ENCODE measurements around the gene IL19. TPM values are rescaled to one million over a fixed set of nuclear protein-coding genes. Genes with fewer than 3 reads are reported as not detected.
"Not testable (repeated sequence)": the region's sequence is repeated elsewhere in the genome, so short reads cannot be mapped to it uniquely, and the experiment has no call there.

Gene IL19
- polyA plus RNA-seq, 4 donors = 0.39 to 0.82 (median 0.60) TPM

DNA sequence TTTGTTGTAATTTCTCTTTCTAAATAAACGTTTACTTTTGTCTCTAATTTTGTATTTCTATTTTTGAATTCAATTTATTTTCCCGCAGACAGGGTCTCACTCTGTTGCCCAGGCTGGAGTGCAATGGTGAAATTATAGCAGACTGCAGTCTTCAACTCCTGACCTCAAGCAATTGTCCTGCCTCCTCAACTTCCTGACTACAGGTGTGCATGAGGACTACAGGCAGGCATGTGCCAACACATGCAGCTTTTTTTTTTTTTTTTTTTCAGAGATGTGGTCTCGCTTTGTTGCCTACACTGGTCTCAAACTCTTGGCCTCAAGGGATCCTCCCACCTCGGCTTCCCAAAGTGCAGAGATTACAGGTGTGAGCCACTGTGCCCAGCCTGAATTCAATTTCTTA is 58.2 kb downstream of the IL19 start:
- DNase-seq (ENCODE audit: low read depth in 4 of 4, low spot score in 3 of 4) = no peak

DNA sequence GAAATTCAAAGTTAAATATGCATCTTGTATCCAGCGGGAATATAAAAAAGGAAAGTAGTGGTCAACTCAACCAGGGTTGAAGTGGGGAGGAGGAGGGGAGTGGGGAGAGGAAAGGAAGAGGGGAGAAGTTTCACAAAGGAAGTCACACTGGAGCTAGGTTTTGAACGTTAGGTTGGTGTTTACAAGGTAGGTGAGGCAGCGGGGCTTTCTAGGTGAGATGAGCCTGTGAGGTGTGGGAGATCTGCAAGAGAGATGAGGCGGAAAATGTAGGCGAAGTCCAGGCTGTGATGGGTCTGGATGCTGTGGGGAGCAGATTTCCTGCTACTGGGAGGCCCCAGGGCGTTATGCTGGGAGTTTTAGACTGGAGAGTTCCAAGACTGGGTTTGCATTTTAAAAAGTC is 58.7 kb downstream of the IL19 start:
- DNase-seq (ENCODE audit: low read depth in 4 of 4, low spot score in 3 of 4) = no peak

DNA sequence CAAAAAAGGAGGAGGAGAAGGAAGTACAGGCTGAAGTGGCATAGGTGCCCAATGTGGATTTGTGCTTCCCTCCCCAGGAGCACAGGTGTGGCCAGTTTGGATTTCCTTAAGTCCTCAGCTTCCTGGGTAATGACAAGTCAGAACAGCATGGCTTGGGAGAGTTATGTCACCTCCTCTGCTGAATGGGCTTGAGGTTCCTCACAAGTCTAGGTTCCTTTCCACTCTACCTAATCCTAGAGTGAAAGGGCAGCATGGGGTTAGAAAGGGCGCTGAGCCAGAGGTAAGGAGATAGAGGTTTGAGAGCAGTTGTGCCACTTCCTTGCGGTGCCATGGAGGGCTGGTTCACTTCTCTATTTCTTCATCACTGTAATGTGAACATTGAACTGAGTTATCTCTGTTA is 59.3 kb downstream of the IL19 start:
- DNase-seq (ENCODE audit: low read depth in 4 of 4, low spot score in 3 of 4) = no peak

DNA sequence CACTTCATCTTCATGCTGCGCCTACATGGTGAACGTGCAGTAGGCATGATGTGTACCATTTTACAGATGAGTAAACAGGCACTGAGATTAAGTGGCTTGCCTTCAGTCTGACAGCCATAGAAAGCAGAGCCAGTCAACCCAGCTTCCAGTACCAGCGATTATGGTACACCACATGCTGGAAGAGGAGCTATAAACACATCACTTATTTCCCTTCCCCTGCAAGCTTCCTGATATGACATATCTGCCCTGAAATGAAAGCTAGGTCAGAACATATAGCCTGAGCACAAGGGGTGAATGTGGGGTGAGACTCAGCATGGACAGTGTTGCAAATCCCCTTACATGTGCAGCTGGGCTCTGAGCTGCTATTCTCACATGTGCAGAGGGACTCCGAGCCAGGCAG is 61.1 kb downstream of the IL19 start:
- no peak for DNase-seq (ENCODE audit: low read depth in 4 of 4, low spot score in 3 of 4)

DNA sequence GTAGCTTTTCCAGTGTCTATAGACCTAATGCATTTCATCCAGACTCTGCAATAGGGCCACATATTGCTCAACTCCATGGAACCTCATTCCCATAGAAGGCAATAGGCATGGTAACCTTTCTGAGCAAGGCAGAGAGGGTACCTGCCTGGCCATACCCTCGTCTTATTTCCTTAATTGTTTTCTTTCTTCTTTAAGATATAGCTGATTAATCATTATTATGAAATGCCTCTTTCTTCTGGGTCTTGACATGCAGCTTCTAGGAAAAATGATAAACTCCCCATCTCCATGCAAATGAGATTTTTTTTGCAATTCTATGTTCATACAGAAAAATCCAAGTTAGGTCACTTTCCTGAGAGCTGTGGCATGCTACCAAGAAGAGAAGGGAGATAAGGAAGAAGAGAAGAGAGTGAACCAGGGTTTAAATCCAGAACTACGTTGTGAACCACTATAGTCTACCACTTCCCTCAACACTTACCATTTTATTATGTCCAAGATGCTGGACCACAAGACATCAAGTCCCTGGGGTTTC is 61.8 kb downstream of the IL19 start:
- no peak for DNase-seq (ENCODE audit: low read depth in 4 of 4, low spot score in 3 of 4)

DNA sequence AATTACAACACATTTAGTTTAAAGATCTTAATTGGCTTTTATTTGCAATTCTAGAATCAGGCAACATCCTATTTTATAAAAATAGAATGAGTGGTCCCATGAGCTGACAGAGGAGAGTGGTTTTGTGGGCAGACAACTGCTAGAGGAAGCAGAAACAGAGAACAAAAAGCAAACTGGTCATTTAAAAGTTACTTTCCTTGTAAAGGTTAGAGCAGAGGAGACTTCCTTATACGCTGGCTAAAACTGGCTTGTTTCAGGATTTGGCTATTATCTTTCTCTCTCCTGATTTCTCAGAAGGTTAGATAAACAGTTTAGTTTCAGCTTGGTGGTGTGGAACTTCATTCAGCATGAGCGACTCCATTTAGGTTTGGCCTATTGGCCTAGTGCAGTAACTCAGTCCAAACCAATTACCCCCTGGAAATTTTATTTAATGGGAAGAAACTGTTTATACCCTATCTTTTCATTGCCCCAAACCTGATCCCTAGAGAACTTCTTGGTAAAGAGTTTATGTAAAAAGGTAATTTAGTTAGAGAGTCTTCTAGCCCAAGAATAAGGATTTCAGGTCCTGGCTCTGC is 62.6 kb downstream of the IL19 start:
- DNase-seq (ENCODE audit: low read depth in 4 of 4, low spot score in 3 of 4) = peak in 2 of 4 donors; percentile 20 to 45

DNA sequence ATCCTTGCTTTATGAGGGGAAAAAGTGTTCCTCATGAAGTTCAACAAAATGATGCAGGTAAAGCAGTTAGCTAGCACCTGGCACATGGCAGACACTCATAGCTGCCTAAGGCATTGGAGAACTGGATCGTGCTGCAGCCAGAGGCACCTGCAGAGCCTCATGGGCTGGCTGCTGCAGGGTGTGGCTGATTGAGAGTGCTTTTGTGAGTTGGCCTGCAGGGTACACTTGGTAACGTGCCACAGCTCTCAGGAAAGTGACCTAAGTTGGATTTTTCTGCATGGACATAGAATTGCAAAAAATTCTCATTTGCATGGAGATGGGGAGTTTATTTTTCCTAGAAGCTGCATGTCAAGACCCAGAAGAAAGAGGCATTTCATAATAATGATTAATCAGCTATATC is 63.2 kb downstream of the IL19 start:
- no peak for DNase-seq (ENCODE audit: low read depth in 4 of 4, low spot score in 3 of 4)

DNA sequence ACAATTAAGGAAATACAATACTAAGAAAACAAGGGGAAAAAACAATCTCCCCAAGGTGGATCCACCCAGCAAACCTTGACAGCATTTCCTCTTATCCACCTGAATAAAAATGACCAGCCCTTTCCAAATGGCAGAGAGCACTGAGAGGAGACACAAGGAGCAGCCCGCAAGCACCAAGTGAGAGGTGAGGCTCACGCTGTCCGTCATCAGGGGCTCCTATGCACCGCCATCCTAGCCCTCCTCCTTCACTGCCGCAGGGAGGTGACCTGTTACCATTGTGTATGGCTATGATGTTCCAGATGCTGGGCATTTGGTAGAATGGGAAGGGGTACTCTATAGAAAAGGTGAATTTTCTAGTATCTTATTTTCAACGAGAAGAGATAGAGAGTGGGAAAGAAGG is 63.6 kb downstream of the IL19 start:
- DNase-seq (ENCODE audit: low read depth in 4 of 4, low spot score in 3 of 4) = no peak

DNA sequence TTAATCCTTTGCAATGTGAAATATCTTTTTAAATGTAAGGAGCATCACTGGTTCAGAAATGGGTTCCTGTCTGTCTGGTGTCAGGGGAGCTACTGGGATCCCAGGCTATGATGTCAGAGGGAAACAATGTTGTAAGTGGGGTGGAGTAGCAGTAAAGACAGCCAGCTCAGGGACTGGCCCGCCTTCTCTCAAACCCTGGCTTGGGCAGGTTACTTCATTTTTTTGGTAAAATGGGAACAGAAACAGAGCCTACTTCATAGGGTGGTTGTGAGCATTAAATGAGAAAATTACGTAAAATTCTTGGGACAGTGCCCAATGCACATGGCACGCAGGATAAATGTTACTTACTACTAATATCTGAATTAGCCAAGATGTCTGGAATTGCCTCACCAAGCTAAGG is 64.1 kb downstream of the IL19 start:
- DNase-seq (ENCODE audit: low read depth in 4 of 4, low spot score in 3 of 4) = no peak

DNA sequence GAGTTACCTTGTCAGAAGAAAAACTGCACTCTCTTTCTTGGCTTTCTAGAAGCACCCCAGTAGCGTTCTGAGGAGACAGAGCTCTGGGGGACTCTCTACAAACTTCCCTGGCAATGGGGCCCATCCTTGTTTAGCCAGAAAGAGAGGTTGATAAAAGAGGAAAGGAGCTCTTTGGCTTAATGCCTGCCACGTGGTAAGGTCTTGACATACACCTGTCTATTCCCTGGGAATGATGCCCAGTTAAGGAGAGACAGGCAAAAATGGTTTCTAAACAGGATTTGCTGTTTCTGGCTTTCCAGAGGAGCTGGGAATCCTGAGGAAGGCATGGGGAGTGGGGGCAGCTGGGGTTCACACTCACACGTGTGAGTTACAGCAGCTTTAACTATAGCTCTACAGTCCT is 64.6 kb downstream of the IL19 start:
- DNase-seq (ENCODE audit: low read depth in 4 of 4, low spot score in 3 of 4) = no peak

DNA sequence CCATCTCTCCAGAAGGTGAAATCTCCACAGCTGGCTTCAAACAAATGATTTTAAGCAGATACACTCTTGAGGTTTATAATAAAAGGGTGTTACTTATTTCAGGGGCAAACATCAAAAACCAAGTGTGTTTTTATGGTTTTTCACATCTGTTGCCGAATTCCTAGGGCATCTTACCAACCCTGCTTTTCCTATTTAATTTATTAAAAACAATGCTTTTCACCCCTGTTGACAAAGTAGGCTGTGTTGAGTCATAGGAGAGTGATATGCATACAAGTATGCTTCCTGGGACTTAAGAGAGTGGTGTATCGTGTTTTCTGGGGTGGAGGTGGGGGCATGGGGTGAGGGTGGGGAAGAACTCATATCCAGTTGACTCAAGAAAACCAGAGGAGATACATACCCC is 65.5 kb downstream of the IL19 start:
- no peak for DNase-seq (ENCODE audit: low read depth in 4 of 4, low spot score in 3 of 4)

DNA sequence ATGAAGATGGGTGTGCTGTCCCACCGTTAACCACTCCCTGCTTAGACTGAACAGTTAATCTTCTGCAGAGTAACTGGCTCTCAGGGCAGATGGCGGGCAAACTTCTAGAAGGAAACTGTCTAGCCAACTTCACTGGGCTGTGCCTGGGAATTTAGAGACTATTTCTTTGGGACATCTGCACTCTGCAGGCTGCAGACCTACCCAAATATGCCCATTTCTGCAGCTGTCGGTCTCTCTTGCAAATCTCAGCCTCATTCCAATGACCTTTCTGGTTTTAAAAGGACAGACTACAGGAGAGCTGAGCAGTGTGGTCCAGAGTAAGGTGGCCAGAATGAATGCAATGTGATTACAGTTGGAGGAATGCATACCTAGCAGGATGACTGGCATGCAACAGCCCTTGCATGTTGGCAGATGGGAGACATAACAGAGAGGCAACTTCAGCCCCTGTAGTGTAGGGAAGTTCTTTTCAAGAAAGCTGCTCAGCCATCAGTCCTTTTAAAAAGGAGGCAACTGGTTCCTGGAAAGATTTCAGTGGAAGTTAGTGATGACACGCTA is 68.5 kb downstream of the IL19 start:
- DNase-seq (ENCODE audit: low read depth in 4 of 4, low spot score in 3 of 4) = no peak

DNA sequence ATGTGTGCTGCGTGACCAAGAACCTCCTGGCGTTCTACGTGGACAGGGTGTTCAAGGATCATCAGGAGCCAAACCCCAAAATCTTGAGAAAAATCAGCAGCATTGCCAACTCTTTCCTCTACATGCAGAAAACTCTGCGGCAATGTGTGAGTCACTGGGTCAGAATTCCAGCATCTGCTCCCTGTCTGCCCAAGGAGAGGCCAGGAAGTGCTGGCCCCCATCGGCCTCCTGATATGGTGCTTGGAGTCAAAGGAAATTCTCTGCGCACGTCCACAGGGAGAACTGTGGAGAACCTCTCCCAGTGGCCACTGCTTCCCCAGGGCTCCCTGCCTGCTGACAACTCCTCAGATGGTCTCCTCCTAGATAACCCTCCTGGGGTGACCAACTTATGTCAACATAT is 69.3 kb downstream of the IL19 start:
- DNase-seq (ENCODE audit: low read depth in 4 of 4, low spot score in 3 of 4) = no peak

DNA sequence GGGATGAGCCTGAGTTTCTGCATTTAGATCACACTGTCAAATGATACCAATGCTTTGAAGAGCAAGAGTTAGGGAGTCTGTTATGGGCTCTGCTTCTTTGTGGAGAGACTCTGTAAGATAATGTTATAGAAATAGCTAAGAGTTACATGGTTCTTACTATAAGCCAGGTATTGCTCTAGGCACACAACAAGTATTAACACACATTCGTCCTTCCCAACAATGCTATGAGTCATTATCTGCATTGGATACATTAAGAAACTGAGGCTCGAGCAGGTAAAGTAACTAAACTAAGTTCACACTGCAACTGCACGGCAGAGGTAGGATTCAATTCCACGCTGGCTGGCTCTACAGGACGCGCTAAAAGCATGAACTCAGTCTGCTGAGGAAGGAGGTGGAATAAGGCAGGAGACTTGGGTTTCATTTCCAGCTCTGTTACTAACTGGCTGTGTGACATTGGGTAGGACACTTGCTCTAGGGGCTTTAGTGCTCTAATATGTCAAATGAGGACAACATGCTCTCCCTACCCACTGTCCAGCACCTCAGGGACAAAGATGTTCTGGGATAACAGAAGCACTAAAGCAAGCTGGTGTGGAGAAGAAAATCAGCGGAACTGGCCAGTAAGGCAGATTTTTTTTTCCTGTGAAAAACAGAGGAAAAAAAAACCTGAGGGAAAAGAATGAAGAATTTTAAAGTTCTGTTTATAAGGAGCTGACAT is 71.2 kb downstream of the IL19 start:
- no peak for DNase-seq (ENCODE audit: low read depth in 4 of 4, low spot score in 3 of 4)

DNA sequence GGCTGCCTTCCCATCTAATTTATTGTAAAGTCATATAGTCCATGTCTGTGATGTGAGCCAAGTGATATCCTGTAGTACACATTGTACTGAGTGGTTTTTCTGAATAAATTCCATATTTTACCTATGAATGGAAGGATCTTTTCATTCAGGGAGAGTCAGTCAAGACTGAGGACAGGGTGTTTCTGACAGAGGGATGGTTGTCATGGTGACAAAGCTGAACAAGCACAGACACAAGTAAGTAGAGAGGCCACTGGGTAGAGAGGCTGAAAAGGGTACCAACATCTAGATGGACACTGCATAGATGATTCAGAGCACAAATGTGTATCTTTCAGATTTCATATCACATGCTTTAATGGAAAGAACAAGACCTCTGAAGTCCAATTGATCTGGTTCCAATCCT is 72.3 kb downstream of the IL19 start:
- DNase-seq (ENCODE audit: low read depth in 4 of 4, low spot score in 3 of 4) = no peak

DNA sequence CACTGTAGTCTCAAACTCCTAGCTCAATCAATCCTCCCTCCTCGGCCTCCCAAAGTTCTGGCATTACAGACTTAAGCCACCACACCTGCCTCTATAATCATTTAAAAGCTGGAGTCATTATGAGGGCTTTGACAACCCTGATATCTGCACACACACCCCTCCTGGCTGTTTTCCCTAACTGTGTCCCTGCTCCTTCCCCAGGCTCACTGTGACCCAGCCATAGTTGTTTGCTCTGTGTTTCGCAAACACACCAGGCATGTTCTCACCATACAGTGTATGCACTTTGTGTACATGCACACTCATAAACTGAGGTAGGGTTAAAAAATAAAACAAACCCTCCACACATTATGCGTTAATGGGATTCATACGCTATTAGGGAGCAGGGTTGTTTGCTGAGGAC is 73.1 kb downstream of the IL19 start:
- DNase-seq (ENCODE audit: low read depth in 4 of 4, low spot score in 3 of 4) = no peak

DNA sequence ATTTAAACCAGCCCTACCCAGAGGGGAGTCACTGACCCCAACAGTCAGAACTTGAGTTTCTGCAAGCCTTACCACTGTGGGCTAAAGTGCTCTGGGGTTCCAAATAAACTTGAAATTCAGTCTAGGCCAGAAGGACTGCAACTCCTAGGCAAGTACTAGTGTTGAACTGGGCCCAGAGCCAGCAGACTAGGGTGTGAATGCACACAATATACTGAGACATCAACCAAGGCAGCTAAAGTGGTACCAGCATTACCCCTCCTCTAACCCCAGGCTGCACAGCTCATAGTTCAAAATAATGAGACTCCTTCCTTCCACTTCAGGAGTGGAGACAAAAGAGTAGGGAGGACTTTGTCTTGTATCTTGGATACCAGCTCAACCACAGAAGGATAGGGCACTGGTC is 75.9 kb downstream of the IL19 start:
- no peak for DNase-seq (ENCODE audit: low read depth in 4 of 4, low spot score in 3 of 4)

DNA sequence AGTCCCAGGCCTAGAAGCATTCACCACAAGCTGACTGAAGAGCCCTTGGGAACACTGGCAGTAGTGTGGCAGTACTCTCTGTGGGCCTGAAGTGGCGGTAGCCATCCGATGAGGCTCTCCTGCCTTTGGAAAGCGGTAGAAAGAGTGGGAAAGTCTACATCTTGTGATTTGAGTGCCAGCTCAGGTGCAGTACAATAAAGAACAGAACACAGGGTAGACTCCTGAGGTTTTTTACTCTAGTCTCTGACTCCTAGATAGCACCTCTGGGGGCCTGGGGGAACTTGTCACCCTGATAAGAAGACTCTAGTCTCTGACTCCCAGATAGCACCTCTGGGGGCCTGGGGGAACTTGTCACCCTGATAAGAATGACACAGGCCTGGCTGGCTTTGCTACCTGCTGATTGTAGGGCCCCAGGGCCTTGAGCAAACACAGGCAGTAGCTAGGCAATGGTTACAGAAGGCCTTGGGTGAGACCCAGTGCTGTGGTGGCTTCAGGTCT is 76.8 kb downstream of the IL19 start:
- DNase-seq (ENCODE audit: low read depth in 4 of 4, low spot score in 3 of 4) = no peak

DNA sequence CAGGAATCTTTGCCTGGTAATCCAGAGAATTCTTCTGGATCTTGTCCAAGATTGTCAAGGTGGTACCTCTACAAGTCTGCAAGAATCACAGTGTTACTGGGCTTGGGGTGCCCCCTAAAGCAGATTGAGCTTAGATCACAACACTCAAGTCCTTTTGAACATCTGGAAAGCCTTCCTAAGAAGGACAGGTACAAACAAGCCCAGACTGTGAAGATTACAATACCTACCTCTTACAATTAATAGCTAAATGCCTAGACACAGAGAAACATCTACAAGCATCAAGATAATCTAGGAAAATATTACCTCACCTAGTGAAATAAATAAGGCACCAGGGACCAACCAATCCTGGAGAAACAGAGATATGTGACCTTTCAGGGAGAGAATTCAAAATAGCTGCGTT is 77.4 kb downstream of the IL19 start:
- no peak for DNase-seq (ENCODE audit: low read depth in 4 of 4, low spot score in 3 of 4)

DNA sequence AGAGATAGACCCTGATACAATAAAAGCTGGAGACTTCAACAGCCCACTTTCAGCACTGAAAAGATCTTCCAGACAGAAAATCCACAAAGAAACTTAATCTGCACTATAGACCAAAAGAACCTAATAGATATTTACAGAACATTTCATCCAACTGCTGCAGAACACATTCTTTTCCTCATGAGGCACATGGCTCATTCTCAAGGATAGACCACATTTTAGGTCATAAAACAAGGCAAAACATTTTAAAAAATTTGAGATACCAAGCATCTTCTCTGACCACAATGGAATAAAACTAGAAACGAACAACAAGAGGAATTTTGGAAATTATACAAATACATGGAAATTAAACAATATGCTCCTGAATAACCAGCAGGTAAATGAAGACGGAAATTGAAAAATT is 79.8 kb downstream of the IL19 start:
- no peak for DNase-seq (ENCODE audit: low read depth in 4 of 4, low spot score in 3 of 4)

DNA sequence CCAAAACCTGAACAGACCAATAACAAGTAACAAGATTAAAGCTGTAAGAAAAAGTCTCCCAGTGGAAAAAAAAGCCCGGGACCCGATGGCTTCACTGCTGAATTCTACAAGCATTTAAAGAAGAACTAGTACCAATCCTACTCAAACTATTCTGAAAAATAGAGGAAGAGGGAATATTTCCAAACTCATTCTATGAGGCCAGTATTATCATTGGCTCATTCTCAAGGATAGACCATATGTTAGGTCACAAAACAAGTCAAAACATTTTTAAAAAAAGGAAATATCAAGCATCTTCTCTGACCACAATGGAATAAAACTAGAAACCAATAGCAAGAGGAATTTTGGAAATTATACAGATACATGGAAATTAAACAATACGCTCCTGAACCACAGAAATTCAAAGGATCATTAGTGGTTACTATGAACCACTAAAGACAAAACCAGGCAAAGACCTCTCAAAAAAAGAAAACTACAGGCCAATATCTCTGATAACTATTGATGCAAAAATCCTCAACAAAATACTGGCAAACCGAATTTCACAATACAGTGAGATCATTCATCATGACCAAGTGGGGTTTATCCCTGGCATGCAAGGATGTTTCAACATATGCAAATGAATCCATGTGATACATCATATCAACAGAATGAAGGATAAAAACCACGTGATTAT is 80.9 kb downstream of the IL19 start:
- no peak for DNase-seq (ENCODE audit: low read depth in 4 of 4, low spot score in 3 of 4)

DNA sequence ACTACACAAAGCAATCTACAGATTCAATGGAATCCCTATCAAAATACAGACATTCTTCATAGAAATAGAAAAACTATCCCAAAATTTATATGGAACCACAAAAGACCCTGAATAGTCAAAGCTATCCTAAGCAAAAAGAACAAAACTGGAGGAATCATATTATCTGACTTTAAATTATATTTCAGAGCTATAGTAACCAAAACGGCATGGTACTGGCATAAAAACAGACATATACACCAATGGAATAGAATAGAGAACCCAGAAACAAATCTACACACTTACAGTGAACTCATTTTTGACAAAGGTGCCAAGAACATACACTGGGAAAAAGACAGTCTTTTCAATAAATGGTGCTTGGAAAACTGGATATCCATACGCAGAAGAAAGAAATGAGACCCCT is 82.1 kb downstream of the IL19 start:
- not testable (repeated sequence) for DNase-seq (ENCODE audit: low read depth in 4 of 4, low spot score in 3 of 4)

Data from right renal pelvis (tissue), 4 donors.